Measurements from ENCODE around the gene PAX5.

The PAX5 gene

GRCh38 chr9:36987409-36987808 lies 46.7 kb downstream of the PAX5 start:
- TF ChIP-seq ZBTB7A (IDR thresholded peaks at IDR 0.05; ENCODE audit: low read depth) = no peak
- no peak for TF ChIP-seq TEAD4 (IDR thresholded peaks at IDR 0.05)
- no peak for TF ChIP-seq TAF1 (IDR thresholded peaks at IDR 0.05; ENCODE audit: low read depth)
- no peak for TF ChIP-seq CEBPB (IDR thresholded peaks at IDR 0.05)
- no peak for TF ChIP-seq MAX (IDR thresholded peaks at IDR 0.05)
- no peak for TF ChIP-seq TCF12 (IDR thresholded peaks at IDR 0.05; ENCODE audit: low read depth)
- TF ChIP-seq EGR1 (IDR thresholded peaks at IDR 0.05) = no peak
- no peak for TF ChIP-seq EP300 (IDR thresholded peaks at IDR 0.05; ENCODE audit: borderline replicate concordance)
- TF ChIP-seq FOXM1 (IDR thresholded peaks at IDR 0.05; ENCODE audit: borderline replicate concordance, low read depth) = no peak
- TF ChIP-seq YY1 (IDR thresholded peaks at IDR 0.05; ENCODE audit: low read depth) = no peak
- no peak for TF ChIP-seq REST (IDR thresholded peaks at IDR 0.05; ENCODE audit: low read depth)
- TF ChIP-seq NFIC (IDR thresholded peaks at IDR 0.05) = no peak

- no peak for TF ChIP-seq CREB1 (IDR thresholded peaks at IDR 0.05; ENCODE audit: low read depth)
- no peak for TF ChIP-seq NFIC (IDR thresholded peaks at IDR 0.05)
- no peak for TF ChIP-seq RAD21 (IDR thresholded peaks at IDR 0.05; ENCODE audit: low read depth)
- TF ChIP-seq CEBPB (IDR thresholded peaks at IDR 0.05) = no peak
- TF ChIP-seq EGR1 (IDR thresholded peaks at IDR 0.05) = no peak
- TF ChIP-seq TCF12 (IDR thresholded peaks at IDR 0.05; ENCODE audit: low read depth) = no peak
- TF ChIP-seq FOXM1 (IDR thresholded peaks at IDR 0.05; ENCODE audit: borderline replicate concordance, low read depth) = no peak
- TF ChIP-seq ZBTB7A (IDR thresholded peaks at IDR 0.05; ENCODE audit: low read depth) = no peak
Measured at GRCh38 chr9:36986468-36987408, 47.3 kb downstream of the PAX5 start.

- no peak for TF ChIP-seq ZBTB7A (IDR thresholded peaks at IDR 0.05; ENCODE audit: low read depth)
- TF ChIP-seq RAD21 (IDR thresholded peaks at IDR 0.05; ENCODE audit: low read depth) = no peak
- no peak for TF ChIP-seq CEBPB (IDR thresholded peaks at IDR 0.05)
- no peak for TF ChIP-seq EP300 (IDR thresholded peaks at IDR 0.05; ENCODE audit: borderline replicate concordance)
- no peak for TF ChIP-seq CREB1 (IDR thresholded peaks at IDR 0.05; ENCODE audit: low read depth)
- TF ChIP-seq NFIC (IDR thresholded peaks at IDR 0.05) = peak; percentile 56; the same call in 1 of the 2 replicates
- TF ChIP-seq REST (IDR thresholded peaks at IDR 0.05; ENCODE audit: low read depth) = no peak
- TF ChIP-seq, protein P1, sequence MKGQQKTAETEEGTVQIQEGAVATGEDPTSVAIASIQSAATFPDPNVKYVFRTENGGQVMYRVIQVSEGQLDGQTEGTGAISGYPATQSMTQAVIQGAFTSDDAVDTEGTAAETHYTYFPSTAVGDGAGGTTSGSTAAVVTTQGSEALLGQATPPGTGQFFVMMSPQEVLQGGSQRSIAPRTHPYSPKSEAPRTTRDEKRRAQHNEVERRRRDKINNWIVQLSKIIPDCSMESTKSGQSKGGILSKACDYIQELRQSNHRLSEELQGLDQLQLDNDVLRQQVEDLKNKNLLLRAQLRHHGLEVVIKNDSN (IDR thresholded peaks at IDR 0.05) = no peak
- TF ChIP-seq FOXM1 (IDR thresholded peaks at IDR 0.05; ENCODE audit: borderline replicate concordance, low read depth) = no peak
- TF ChIP-seq MAX (IDR thresholded peaks at IDR 0.05) = no peak
- TF ChIP-seq YY1 (IDR thresholded peaks at IDR 0.05; ENCODE audit: low read depth) = no peak
- no peak for TF ChIP-seq EGR1 (IDR thresholded peaks at IDR 0.05)
- TF ChIP-seq TEAD4 (IDR thresholded peaks at IDR 0.05) = peak; percentile 43; the same call in 1 of the 2 replicates
- TF ChIP-seq TAF1 (IDR thresholded peaks at IDR 0.05; ENCODE audit: low read depth) = no peak
- peak; percentile 62; the same call in 1 of the 2 replicates for TF ChIP-seq TCF12 (IDR thresholded peaks at IDR 0.05; ENCODE audit: low read depth)
Measured at GRCh38 chr9:36985769-36986467, 48.1 kb downstream of the PAX5 start.

GRCh38 chr9:36985061-36985768 lies 48.9 kb downstream of the PAX5 start:
- TF ChIP-seq EP300 (IDR thresholded peaks at IDR 0.05; ENCODE audit: borderline replicate concordance) = no peak
- TF ChIP-seq ZBTB7A (IDR thresholded peaks at IDR 0.05; ENCODE audit: low read depth) = no peak
